Activated B cell treated with CpG ODN at 0.5 μM for 24 hours (primary cell): ENCODE measurements around the gene SNX8. TPM values are rescaled to one million over a fixed set of nuclear protein-coding genes. Genes with fewer than 3 reads are reported as not detected.
A peak's percentile ranks its signal among the peaks of the same experiment; 100 is the strongest.

ENCODE experiments used
- ATAC-seq: fragments of 200-7000 bp; cut with Tn5 transposase; one replicate; pipeline ENCODE4 v1.10.0; 2021; ENCODE audit warnings: low read depth, mild to moderate bottlenecking, moderate library complexity
- CTCF ChIA-PET: fragments of 350-600 bp; sonication (Branson Sonifier 250); formaldehyde crosslinking; loops from one replicate; lab custom pipeline; 2021; ENCODE audit warnings: antibody characterized with exemption; lab: Charles Lee
- POLR2A ChIA-PET: fragments of 350-600 bp; sonication (Branson Sonifier 250); formaldehyde crosslinking; loops from one replicate; lab custom pipeline; 2021; ENCODE audit warnings: antibody characterized with exemption; lab: Charles Lee
- DNase-seq: peaks from one replicate; pipeline ENCODE4 v3.0.0; 2022
- H3K27ac Mint-ChIP-seq: one replicate; pipeline ENCODE4 v1.8.0; 2020; ENCODE audit warnings: mixed read lengths
- H3K27me3 Mint-ChIP-seq: one replicate; pipeline ENCODE4 v1.8.0; 2021; ENCODE audit warnings: mixed read lengths
- H3K36me3 Mint-ChIP-seq: one replicate; pipeline ENCODE4 v1.8.0; 2021; ENCODE audit warnings: low read depth, mixed read lengths
- H3K4me1 Mint-ChIP-seq: one replicate; pipeline ENCODE4 v1.8.0; 2021; ENCODE audit warnings: mixed read lengths
- H3K4me3 Mint-ChIP-seq: one replicate; pipeline ENCODE4 v1.8.0; 2020; ENCODE audit warnings: mild to moderate bottlenecking, mixed read lengths
- H3K9me3 Mint-ChIP-seq: one replicate; pipeline ENCODE4 v1.8.0; 2020; ENCODE audit warnings: mixed read lengths
- CTCF ChIP-seq: fragments of 200-600 bp; IDR thresholded peaks from one replicate; pipeline ENCODE4 v1.8.0; 2022; ENCODE audit warnings: antibody characterized with exemption, mild to moderate bottlenecking
- intact Hi-C: fragments of 100-400 bp; cut with micrococcal nuclease; formaldehyde crosslinking; loops from one replicate; pipeline ENCODE4 v1.15.1; 2024
- total RNA-seq: library from RNA; stranded (reverse); gene quantifications from 2 replicates; pipeline ENCODE4 v1.2.3, GENCODE V29; 2022

SNX8 gene
- total RNA-seq, 1 donor from 2014 or later = 175 TPM

DNA sequence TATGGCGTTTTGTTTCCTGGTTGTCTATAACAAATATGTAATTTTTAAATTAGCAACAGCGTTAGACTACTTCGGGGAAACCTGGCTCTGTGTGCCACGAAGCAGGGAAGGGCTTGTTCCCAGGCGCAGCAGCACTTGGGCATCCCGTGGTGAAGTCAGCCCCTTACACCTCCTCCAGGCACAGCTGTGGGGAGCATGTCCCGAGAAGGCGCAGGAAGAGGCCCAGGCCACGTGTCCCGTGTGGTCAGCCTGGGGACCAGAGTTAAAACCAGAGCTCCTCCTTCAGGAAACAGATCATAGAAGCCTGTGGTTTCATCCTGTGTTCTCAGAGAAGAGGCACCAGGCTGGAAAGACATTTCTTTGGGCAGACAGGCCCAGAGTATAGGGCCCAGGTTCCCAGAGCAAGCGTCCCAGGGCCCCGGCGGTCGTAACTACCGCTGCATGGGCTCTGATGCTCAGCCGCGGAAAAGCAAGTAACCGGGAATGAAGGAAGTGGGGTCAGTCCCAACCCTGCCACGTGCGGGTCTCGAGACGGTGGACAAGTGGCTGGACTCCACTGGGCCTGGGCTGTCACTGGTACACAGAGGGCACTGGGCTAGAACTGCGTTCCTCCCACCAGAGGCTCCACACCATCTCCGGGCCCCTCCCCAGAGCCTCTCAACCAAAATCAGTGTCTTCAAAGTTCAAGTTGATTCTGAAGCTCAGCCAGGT is 65.1 kb downstream of the SNX8 start:
- intact Hi-C loops = loop anchor here (1.0 kb wide), 1 partner anchor 10 kb away; no protein-coding TSS in a partner anchor
- Mint-ChIP-seq H3K27ac (peak overlapping the region; percentile 76), H3K4me1 (peaks cover 53% of the 10 kb centered on the region), H3K4me3 (peak overlapping the region; percentile 7), H3K36me3 (peaks cover 28% of the 10 kb centered on the region), H3K27me3 (no peaks in the 10 kb centered on the region), H3K9me3 (no peaks in the 10 kb centered on the region)
- peak; percentile 25 for ATAC-seq
- no peak for TF ChIP-seq CTCF
- DNase-seq = no peak
- ChIA-PET POLR2A (interaction anchor here (0.6 to 1.9 kb wide), 13 partner anchors 11 to 105 kb away, joined by 3 to 14 read pairs (median 4); partner anchors contain the start of gene EIF3B), CTCF (interaction anchor here (1.5 to 2.9 kb wide), 5 partner anchors 8 to 99 kb away, joined by 3 to 16 read pairs (median 6); no protein-coding TSS in a partner anchor)

GRCh38 chr7:2247141-2247995 is 66.9 kb downstream of the SNX8 start:
- H3K4me3 Mint-ChIP-seq = no peak overlapping the region
- intact Hi-C loops = loop anchor here (1.0 kb wide), 1 partner anchor 101 kb away; no protein-coding TSS in a partner anchor
- H3K36me3 Mint-ChIP-seq = peaks cover 22% of the 10 kb centered on the region
- H3K27ac Mint-ChIP-seq = no peak overlapping the region
- TF ChIP-seq CTCF = peak; percentile 43
- H3K27me3 Mint-ChIP-seq = no peaks in the 10 kb centered on the region
- DNase-seq (peak; percentile 58), ATAC-seq (peak; percentile 42)
- ChIA-PET POLR2A (interaction anchor here (1.3 to 1.9 kb wide), 3 partner anchors 10 to 100 kb away, joined by 3 to 10 read pairs (median 5); no protein-coding TSS in a partner anchor), CTCF (interaction anchor here (1.7 to 2.9 kb wide), 3 partner anchors 10 to 101 kb away, joined by 4 to 16 read pairs (median 8); no protein-coding TSS in a partner anchor)
- peaks cover 60% of the 10 kb centered on the region for H3K4me1 Mint-ChIP-seq
- H3K9me3 Mint-ChIP-seq = no peaks in the 10 kb centered on the region

DNA sequence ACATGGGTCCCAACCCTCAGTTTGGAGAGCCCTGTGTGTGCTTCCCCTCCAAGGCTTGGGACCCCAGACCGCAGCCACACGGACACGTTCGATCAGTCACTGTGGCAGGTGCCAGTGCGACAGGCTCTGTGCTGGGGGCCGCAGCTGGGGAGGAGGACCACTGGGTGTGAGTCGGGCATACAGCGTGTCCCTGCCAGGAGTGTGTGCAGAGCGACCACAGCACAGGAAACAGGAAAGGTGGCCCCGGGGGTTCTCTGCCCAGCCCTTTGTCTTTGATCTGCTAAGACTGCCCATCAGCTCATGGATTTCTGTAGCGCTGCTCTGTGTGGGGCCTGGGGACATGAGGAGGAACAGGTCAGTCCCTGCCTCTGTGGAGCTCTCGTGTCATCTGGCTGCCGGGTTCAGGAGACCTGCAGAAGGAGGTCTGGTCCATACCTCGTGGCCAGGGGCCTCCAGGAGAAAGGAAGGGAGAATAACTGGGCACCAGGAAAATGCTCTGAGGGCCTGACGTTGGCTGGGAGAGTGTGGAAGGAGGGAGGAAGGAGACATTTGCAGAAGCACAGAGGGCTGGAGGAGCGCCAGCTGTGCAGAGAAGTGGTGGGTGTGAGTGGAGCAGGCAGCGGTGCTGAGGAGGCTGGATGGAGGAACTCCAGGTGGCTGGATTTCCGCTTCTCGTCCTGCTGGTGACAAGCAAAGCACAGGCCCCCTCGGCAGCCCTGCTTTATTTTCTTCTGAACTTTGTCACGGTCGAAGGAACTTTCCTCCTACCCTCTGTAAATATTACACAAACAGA is 68.2 kb downstream of the SNX8 start:
- TF ChIP-seq CTCF = no peak
- Mint-ChIP-seq H3K4me1 (peaks cover 64% of the 10 kb centered on the region), H3K4me3 (no peak overlapping the region), H3K27me3 (no peaks in the 10 kb centered on the region), H3K27ac (peak overlapping the region; percentile 67), H3K36me3 (peaks cover 18% of the 10 kb centered on the region), H3K9me3 (no peaks in the 10 kb centered on the region)
- ChIA-PET CTCF (interaction anchor here (0.8 kb wide), 1 partner anchor 102 kb away, joined by 5 read pairs; no protein-coding TSS in a partner anchor), POLR2A (interaction anchor here (0.6 to 1.9 kb wide), 6 partner anchors 9 to 520 kb away, joined by 3 to 10 read pairs (median 4); partner anchors contain the start of gene MAD1L1)
- intact Hi-C loops = no loop called here
- ATAC-seq (no peak), DNase-seq (no peak)

GRCh38 chr7:2244404-2244995 is 69.7 kb downstream of the SNX8 start:
- peaks cover 12% of the 10 kb centered on the region for H3K36me3 Mint-ChIP-seq
- no peaks in the 10 kb centered on the region for H3K27me3 Mint-ChIP-seq
- POLR2A ChIA-PET = interaction anchor here (0.6 to 1.0 kb wide), 3 partner anchors 9 to 103 kb away, joined by 3 to 7 read pairs (median 3); no protein-coding TSS in a partner anchor
- CTCF ChIA-PET = interaction anchor here (0.9 kb wide), 1 partner anchor 104 kb away, joined by 8 read pairs; no protein-coding TSS in a partner anchor
- H3K4me3 Mint-ChIP-seq = peak overlapping the region; percentile 7
- H3K4me1 Mint-ChIP-seq = peaks cover 70% of the 10 kb centered on the region
- H3K27ac Mint-ChIP-seq = peak overlapping the region; percentile 41
- H3K9me3 Mint-ChIP-seq = no peaks in the 10 kb centered on the region
- ATAC-seq (no peak), DNase-seq (no peak)
- TF ChIP-seq CTCF = no peak
- intact Hi-C loops = no loop called here
